SK-N-MC (cell line): Measurements from ENCODE around the gene PTPRN2.

ENCODE experiments used
- EZH2 ChIP-seq: fragments of 200-600 bp; sonication (generic); IDR thresholded peaks from one replicate; pipeline ENCODE4 v1.6.1; 2017; ENCODE audit warnings: antibody characterized with exemption
- POLR2AphosphoS5 ChIP-seq: IDR thresholded peaks from 2 replicates; pipeline ENCODE4 v1.6.1; 2012; ENCODE audit warnings: mild to moderate bottlenecking, low read depth, low read length, borderline replicate concordance

- TF ChIP-seq EZH2 (no peak), POLR2AphosphoS5 (no peak)
Observed at GRCh38 chr7:157507987-157508386, 1079.6 kb downstream of the PTPRN2 start.
